GM12865 (cell line): ENCODE measurements around the gene OR5K3.

Experiments used
- DNase-seq: peaks from one replicate; pipeline ENCODE4 v3.0.0; 2010; ENCODE audit warnings: low read depth
- H3K4me3 ChIP-seq: 2 replicates; pipeline ENCODE4 v1.5.1; 2011; ENCODE audit warnings: mild to moderate bottlenecking, low read depth, low read length, control low read depth
- TF ChIP-seq, protein P1 (sequence below): IDR thresholded peaks from 2 replicates; pipeline ENCODE4 v1.5.1; 2011; ENCODE audit warnings: low read length, control low read depth, low read depth, inconsistent platforms; ENCODE audit not compliant: insufficient read depth; ENCODE audit errors: missing control alignments

OR5K3 gene, protein sequence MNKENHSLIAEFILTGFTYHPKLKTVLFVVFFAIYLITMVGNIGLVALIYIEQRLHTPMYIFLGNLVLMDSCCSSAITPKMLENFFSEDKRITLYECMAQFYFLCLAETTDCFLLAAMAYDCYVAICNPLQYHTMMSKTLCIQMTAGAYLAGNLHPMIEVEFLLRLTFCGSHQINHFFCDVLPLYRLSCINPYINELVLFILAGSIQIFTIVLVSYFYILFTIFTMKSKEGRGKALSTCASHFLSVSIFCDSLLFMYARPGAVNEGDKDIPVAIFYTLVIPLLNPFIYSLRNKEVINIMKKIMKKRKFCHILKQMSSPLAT

DNA sequence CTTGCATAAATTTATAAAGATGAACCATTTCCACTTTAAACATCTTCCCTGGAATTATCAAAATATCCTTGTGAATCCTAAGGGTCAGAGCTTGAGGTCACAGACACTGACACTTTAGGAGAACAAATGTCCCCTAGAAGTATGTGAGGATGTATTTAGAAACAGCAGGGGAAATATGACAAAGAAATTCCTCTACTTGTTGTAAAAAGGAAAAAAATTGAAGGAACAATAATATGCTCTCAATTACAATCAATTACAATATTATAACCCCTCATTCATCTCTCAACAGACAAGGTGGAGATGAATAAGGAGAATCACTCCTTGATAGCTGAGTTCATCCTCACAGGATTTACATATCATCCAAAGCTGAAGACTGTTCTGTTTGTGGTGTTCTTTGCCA is at the start of gene OR5K3:
TSS of gene OR5K3 (plus strand) at position 301 of the 400 bp plus-strand sequence. CDS start at position 301, 0 bp downstream.
- H3K4me3 ChIP-seq, result no peak within 1 kb of the TSS
- TF ChIP-seq, protein P1, sequence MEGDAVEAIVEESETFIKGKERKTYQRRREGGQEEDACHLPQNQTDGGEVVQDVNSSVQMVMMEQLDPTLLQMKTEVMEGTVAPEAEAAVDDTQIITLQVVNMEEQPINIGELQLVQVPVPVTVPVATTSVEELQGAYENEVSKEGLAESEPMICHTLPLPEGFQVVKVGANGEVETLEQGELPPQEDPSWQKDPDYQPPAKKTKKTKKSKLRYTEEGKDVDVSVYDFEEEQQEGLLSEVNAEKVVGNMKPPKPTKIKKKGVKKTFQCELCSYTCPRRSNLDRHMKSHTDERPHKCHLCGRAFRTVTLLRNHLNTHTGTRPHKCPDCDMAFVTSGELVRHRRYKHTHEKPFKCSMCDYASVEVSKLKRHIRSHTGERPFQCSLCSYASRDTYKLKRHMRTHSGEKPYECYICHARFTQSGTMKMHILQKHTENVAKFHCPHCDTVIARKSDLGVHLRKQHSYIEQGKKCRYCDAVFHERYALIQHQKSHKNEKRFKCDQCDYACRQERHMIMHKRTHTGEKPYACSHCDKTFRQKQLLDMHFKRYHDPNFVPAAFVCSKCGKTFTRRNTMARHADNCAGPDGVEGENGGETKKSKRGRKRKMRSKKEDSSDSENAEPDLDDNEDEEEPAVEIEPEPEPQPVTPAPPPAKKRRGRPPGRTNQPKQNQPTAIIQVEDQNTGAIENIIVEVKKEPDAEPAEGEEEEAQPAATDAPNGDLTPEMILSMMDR, result no peak
- DNase-seq, result no peak

DNA sequence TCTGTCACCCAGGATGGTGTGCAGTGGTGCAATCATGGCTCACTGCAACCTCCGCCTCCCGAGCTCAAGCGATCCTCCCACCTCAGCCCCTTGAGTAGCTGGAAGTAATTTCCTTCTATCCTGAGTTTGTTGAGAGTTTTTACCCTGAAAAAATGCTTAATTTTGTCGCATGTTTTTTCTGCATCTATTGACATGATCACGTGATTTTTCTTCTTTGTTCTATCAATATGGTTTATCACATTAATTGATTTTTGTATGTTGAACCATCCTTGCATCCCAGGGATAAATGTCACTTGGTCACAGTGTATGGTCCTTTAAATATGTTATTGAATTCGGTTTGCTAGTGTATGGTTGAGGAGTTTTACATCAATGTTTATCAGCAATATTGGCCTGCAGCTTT is 48.7 kb upstream of the OR5K3 start:
- TF ChIP-seq, protein P1, result no peak
- H3K4me3 ChIP-seq, result no peak overlapping the region
- DNase-seq, result no peak

DNA sequence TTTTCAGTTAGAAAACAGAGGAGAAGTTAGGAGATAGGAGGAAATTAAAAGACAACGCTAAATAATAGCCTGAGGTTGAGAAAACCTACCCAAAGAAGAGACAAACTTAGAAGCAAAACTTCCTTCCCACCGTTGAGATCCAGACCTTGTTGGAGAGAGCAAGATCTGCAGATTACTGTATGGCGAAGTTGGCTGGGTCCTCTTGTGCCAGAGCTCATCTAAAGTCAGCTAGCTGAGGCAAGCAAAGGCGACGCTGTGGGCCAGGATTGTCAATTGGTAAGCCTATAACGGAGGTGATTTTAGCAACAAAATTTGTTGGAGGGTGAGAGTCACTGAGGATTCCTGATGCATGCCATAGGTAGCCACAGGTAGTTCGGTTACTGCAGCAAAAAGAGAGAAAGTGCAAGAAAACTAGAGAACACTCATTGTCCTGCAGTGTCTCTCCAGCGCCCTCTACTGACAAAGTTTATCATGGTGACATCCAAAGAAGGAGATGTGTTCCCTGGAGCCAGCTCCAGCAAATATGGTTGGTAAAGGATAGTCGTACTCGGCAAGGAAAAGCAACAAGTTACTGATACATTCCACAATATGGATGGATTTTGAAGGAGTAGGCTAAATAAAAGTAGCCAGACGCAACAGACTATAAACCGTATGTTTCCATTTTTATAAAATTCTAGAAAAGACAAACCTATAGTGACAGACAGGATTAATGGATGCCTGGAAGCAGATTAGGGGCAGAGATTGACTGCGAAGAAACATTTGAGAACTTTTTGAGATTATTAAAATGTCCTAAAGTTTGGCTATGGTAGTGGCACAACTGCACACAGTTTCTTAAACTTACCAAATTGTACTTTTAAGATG is 46.6 kb upstream of the OR5K3 start:
- peak; percentile 80 for DNase-seq
- H3K4me3 ChIP-seq, result no peak overlapping the region
- TF ChIP-seq, protein P1, result peak; percentile 83

DNA sequence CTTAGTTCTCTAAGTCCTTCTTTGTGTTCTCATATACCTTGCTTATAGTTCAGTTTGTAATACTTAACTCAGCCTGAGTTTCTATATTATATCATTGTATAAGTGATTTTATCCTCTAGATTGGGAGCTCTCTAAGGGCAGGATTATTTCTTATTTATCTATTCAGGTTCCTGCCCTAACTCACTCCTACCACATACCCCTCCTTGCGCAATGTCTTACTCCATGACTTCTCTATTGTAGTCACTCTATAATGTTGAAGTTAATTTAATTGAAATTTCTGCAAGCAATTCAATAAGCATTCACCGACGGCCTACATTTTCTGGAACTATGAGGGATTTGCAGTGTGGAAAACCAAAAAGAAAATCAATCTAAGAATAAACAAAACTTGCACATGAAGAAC is 40.4 kb upstream of the OR5K3 start:
- no peak overlapping the region for H3K4me3 ChIP-seq
- TF ChIP-seq, protein P1, result no peak
- DNase-seq, result no peak

DNA sequence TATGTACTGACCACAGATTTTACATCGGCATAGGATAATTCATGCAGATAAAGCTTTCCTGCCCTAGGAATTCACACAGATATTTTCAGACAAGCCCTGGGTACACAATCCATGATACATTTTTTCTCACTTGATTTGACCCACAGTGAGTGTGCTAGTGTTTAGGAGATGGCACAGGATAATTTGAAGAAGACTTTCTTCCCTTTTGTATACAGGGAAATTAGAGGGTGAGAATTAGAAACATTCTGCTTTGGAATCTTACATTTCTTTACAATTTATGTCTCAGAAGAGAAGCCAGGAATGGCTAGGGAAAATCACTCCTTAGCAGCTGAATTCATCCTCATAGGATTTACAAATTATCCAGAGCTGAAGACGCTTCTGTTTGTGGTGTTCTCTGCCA is 36.9 kb upstream of the OR5K3 start, which contains the start of gene OR5K4:
TSS of gene OR5K4 (plus strand) at position 301 of the 400 bp plus-strand sequence. CDS start at position 301, 0 bp downstream.
- TF ChIP-seq, protein P1, result no peak
- DNase-seq, result no peak

DNA sequence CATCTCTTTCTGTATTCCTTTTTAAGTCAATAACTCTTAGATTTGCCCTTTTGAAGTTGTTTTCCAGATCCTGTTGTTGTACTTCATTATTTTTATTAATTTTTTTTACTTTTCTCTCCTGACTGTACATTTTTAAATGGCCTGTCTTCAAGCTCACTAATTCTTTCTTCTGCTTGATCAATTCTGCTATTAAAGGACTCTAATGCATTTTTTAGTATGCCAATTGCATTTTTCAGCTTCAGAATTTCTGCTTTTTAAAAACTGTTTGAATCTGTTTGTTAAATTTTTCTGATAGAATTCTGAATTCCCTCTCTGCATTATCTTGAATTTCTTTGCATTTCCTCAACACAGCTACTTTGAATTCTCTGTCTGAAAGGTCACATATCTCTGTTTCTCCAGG is 31.2 kb upstream of the OR5K3 start:
- H3K4me3 ChIP-seq, result no peak overlapping the region
- TF ChIP-seq, protein P1, result no peak

More for the DNA sequence above, 36.9 kb upstream of the OR5K3 start, which contains the start of gene OR5K4:
- H3K4me3 ChIP-seq, result no peak within 1 kb of the TSS

More for the DNA sequence above, 31.2 kb upstream of the OR5K3 start:
- no peak for DNase-seq
